CD8-positive, alpha-beta memory T cell (primary cell): ENCODE measurements around the gene PROSER3. TPM values are rescaled to one million over a fixed set of nuclear protein-coding genes. Genes with fewer than 3 reads are reported as not detected.

Experiments
- CTCF ChIA-PET: fragments of 350-600 bp; sonication (Branson Sonifier 250); formaldehyde crosslinking; loops from one replicate; lab custom pipeline; 2021; ENCODE audit warnings: antibody characterized with exemption; lab: Charles Lee
- POLR2A ChIA-PET: fragments of 350-600 bp; sonication (Branson Sonifier 250); formaldehyde crosslinking; loops from one replicate; lab custom pipeline; 2021; ENCODE audit warnings: antibody characterized with exemption; lab: Charles Lee
- DNase-seq, 5 donors: peaks; one replicate each; pipeline versions ENCODE4 v3.0.0 to v3.0.0-alpha.2; 2020 to 2022; ENCODE audit warnings: mixed read lengths in 1 of 5
- H3K27ac ChIP-seq: one replicate; pipeline ENCODE4 v1.7.0; 2013; ENCODE audit warnings: low read depth, mild to moderate bottlenecking, low read length, moderate library complexity
- H3K27me3 ChIP-seq: 2 replicates; pipeline ENCODE4 v1.7.0; 2013; ENCODE audit warnings: low read length, mild to moderate bottlenecking; ENCODE audit not compliant: insufficient read depth, poor library complexity, severe bottlenecking
- H3K36me3 ChIP-seq: 2 replicates; pipeline ENCODE4 v1.7.0; 2013; ENCODE audit warnings: mild to moderate bottlenecking, low read length, moderate library complexity; ENCODE audit not compliant: insufficient read depth
- H3K4me1 ChIP-seq: 2 replicates; pipeline ENCODE4 v1.7.0; 2013; ENCODE audit warnings: mild to moderate bottlenecking, low read length, moderate library complexity; ENCODE audit not compliant: insufficient read depth
- H3K4me3 ChIP-seq: 2 replicates; pipeline ENCODE4 v1.7.0; 2013; ENCODE audit warnings: mild to moderate bottlenecking, low read length
- H3K9me3 ChIP-seq: 2 replicates; pipeline ENCODE4 v1.7.0; 2013; ENCODE audit warnings: mild to moderate bottlenecking, low read length
- H3K27ac Mint-ChIP-seq, 8 donors: one replicate each; pipeline ENCODE4 v1.8.0; 2020 to 2021; ENCODE audit warnings: mixed read lengths in 8 of 8, mild to moderate bottlenecking in 6 of 8, inconsistent platforms in 3 of 8, moderate library complexity in 3 of 8
- H3K27me3 Mint-ChIP-seq, 2 donors: one replicate each; pipeline ENCODE4 v1.8.0; 2020 to 2021; ENCODE audit warnings: mixed read lengths in 2 of 2, mild to moderate bottlenecking in 1 of 2, moderate library complexity in 1 of 2
- H3K36me3 Mint-ChIP-seq, 3 donors: one replicate each; pipeline ENCODE4 v1.8.0; 2020 to 2021; ENCODE audit warnings: mixed read lengths in 3 of 3, inconsistent platforms in 1 of 3, mild to moderate bottlenecking in 1 of 3
- H3K4me1 Mint-ChIP-seq, 3 donors: one replicate each; pipeline ENCODE4 v1.8.0; 2020 to 2021; ENCODE audit warnings: mixed read lengths in 3 of 3, inconsistent platforms in 1 of 3, mild to moderate bottlenecking in 1 of 3
- H3K4me3 Mint-ChIP-seq, 7 donors: one replicate each; pipeline ENCODE4 v1.8.0; 2020 to 2021; ENCODE audit warnings: mixed read lengths in 7 of 7, mild to moderate bottlenecking in 6 of 7, moderate library complexity in 4 of 7, inconsistent platforms in 2 of 7
- H3K9me3 Mint-ChIP-seq, 5 donors: one replicate each; pipeline ENCODE4 v1.8.0; 2020 to 2022; ENCODE audit warnings: mixed read lengths in 5 of 5, mild to moderate bottlenecking in 3 of 5, moderate library complexity in 2 of 5, inconsistent platforms in 1 of 5
- polyA plus RNA-seq: library from polyadenylated mRNA; unstranded; fragments of 300-500 nt; fragmentation: Illumina TruSeq; gene quantifications from one replicate; pipeline ENCODE4 v1.2.3, GENCODE V29; 2021
- total RNA-seq, 2 experiments: library from RNA; stranded (reverse); gene quantifications; one replicate each; pipeline ENCODE4 v1.2.3, GENCODE V29; 2021

Gene PROSER3
- total and polyA plus RNA-seq, 3 experiments from 2014 or later = 8.3 to 40.5 (median 35.2) TPM

- H3K36me3 Mint-ChIP-seq = peaks cover 0 to 32% (median 0%) of the 10 kb centered on the region in 3 donors
- H3K4me3 Mint-ChIP-seq = peak overlapping the region; percentile 90 to 100 (median 98)
- Histone ChIP-seq H3K9me3 (no peaks in the 10 kb centered on the region), H3K27ac (peak overlapping the region; percentile 100), H3K4me1 (peaks cover 57% of the 10 kb centered on the region), H3K36me3 (no peaks in the 10 kb centered on the region), H3K27me3 (no peaks in the 10 kb centered on the region), H3K4me3 (no peak overlapping the region)
- no peak for DNase-seq
- peak overlapping the region in 7 of 8 donors; percentile 24 to 99 (median 96) for H3K27ac Mint-ChIP-seq
- POLR2A ChIA-PET = no interaction called here
- CTCF ChIA-PET = no interaction called here
- H3K4me1 Mint-ChIP-seq = peaks cover 53 to 70% (median 61%) of the 10 kb centered on the region in 3 donors
- H3K27me3 Mint-ChIP-seq = peaks cover 0 to 2% of the 10 kb centered on the region in 2 donors
- H3K9me3 Mint-ChIP-seq = no peaks in the 10 kb centered on the region
Measured at GRCh38 chr19:35746531-35746930, 11.4 kb upstream of the PROSER3 start.

DNA sequence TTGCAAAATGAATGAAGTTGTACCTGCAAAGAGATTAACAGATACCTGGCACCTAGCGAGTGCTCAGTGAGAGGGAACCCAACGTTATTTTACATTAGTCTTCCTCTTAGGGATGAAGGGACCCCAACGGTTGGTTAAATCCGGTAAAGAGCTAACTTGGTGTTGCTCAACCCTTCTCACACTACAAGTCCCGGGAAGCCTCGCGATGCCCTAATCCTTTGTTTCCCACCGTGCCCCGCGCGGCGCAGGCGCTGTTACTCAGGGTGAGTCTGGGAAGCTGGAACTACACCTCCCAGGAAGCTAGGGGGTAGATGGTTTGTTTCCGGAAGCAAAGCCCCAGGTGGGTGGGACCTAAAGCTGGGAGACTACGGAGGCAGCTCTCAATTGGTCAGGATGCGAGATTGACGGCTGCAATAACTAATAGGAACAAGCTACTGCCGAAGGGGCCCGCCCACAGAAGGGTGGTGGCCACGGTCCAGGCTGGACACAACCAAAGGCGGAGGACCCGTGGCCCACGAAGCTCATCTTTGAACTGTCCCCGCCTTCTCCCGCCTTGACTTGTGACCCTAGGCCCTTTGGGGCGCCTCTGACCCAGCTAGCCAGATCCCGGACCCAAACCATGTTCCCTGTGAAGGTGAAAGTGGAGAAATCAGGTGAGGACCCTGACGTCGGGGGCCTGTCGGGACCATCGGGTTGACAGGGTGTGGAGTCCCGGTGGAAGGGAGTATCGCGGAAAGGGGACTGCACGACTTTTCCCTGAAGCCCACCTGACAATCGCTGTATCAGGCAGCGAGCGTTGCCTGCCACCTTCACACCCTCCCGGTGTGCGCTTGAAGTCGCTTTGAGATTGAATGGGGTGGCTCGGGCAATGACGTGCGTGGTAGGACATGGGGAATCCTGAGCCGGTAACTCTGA, 9.6 kb upstream of the PROSER3 start, which contains the start of gene LIN37:
Gene LIN37 (plus strand): TSS at position 471 of the 915 bp plus-strand sequence. CDS start 149 bp downstream, at position 620.
- DNase-seq = peak; percentile 97 to 99 (median 98)
- H3K9me3 ChIP-seq = no peaks in the 10 kb centered on the region
- ChIA-PET CTCF (interaction anchor here (0.7 to 1.5 kb wide), 5 partner anchors 11 to 183 kb away, joined by 3 to 8 read pairs (median 3); no protein-coding TSS in a partner anchor), POLR2A (interaction anchor here (0.7 to 1.6 kb wide), 9 partner anchors 9 to 46 kb away, joined by 3 to 11 read pairs (median 5); partner anchors contain the start of gene PROSER3)
- H3K4me1 ChIP-seq = peaks cover 39% of the 10 kb centered on the region
- H3K27ac ChIP-seq = peak within 1 kb of the TSS; percentile 83
- H3K27ac Mint-ChIP-seq = peak within 1 kb of the TSS; percentile 75 to 97 (median 95)
- no peaks in the 10 kb centered on the region for H3K36me3 ChIP-seq
- H3K27me3 Mint-ChIP-seq = peaks cover 0 to 2% of the 10 kb centered on the region in 2 donors
- H3K4me1 Mint-ChIP-seq = peaks cover 43 to 56% (median 50%) of the 10 kb centered on the region in 3 donors
- H3K4me3 Mint-ChIP-seq = peak within 1 kb of the TSS; percentile 83 to 99 (median 99)
- H3K4me3 ChIP-seq = peak within 1 kb of the TSS; percentile 98
- H3K27me3 ChIP-seq = no peaks in the 10 kb centered on the region
- no peaks in the 10 kb centered on the region for H3K9me3 Mint-ChIP-seq
- H3K36me3 Mint-ChIP-seq = peaks cover 0 to 38% (median 2%) of the 10 kb centered on the region in 3 donors

DNA sequence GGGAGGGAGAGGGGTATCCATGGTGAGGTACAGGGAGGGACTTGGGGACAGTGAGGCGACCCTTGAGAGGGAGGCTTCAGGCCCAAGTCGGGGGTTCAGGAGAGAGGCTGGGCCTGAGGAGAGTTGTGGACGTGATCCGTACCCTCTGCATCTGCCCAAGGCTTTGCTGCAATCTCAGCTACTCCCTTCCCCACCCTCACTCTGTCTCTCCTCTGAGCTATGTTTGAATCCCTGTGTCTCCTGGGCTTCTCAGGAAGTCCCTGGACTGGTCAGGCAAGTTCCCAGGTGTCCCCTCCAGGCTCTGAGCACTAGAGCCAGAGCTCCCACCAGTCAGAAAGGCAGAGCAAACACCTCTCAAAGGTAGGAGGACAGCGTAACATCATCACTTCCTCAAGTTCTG, 7.8 kb upstream of the PROSER3 start:
- H3K27ac Mint-ChIP-seq = no peak overlapping the region
- no peaks in the 10 kb centered on the region for H3K9me3 ChIP-seq
- peaks cover 34 to 48% (median 41%) of the 10 kb centered on the region in 3 donors for H3K4me1 Mint-ChIP-seq
- H3K27me3 Mint-ChIP-seq = peaks cover 0 to 3% of the 10 kb centered on the region in 2 donors
- H3K4me1 ChIP-seq = peaks cover 28% of the 10 kb centered on the region
- H3K27me3 ChIP-seq = no peaks in the 10 kb centered on the region
- H3K36me3 Mint-ChIP-seq = peaks cover 3 to 44% (median 9%) of the 10 kb centered on the region in 3 donors
- ChIA-PET CTCF (no interaction called here), POLR2A (interaction anchor here (0.6 kb wide), 1 partner anchor 10 kb away, joined by 3 read pairs; no protein-coding TSS in a partner anchor)
- DNase-seq = no peak
- no peaks in the 10 kb centered on the region for H3K9me3 Mint-ChIP-seq
- H3K4me3 ChIP-seq = no peak overlapping the region
- peak overlapping the region in 6 of 7 donors; percentile 26 to 78 (median 44) for H3K4me3 Mint-ChIP-seq
- peaks cover 7% of the 10 kb centered on the region for H3K36me3 ChIP-seq
- H3K27ac ChIP-seq = no peak overlapping the region

- H3K27me3 ChIP-seq = no peaks in the 10 kb centered on the region
- Mint-ChIP-seq H3K9me3 (no peaks in the 10 kb centered on the region), H3K36me3 (peaks cover 3 to 40% (median 9%) of the 10 kb centered on the region in 3 donors), H3K4me3 (peak overlapping the region in 1 of 7 donors; percentile 30), H3K27ac (no peak overlapping the region), H3K4me1 (peaks cover 26 to 41% (median 28%) of the 10 kb centered on the region in 3 donors), H3K27me3 (peaks cover 0 to 3% of the 10 kb centered on the region in 2 donors)
- peaks cover 22% of the 10 kb centered on the region for H3K4me1 ChIP-seq
- DNase-seq = no peak
- H3K36me3 ChIP-seq = peaks cover 7% of the 10 kb centered on the region
- POLR2A ChIA-PET = interaction anchor here (0.6 to 1.0 kb wide), 2 partner anchors 11 to 75 kb away, joined by 3 to 4 read pairs; no protein-coding TSS in a partner anchor
- no peaks in the 10 kb centered on the region for H3K9me3 ChIP-seq
- CTCF ChIA-PET = no interaction called here
- H3K4me3 ChIP-seq = no peak overlapping the region
- H3K27ac ChIP-seq = no peak overlapping the region
Measured at GRCh38 chr19:35751839-35752745, 5.9 kb upstream of the PROSER3 start.

DNA sequence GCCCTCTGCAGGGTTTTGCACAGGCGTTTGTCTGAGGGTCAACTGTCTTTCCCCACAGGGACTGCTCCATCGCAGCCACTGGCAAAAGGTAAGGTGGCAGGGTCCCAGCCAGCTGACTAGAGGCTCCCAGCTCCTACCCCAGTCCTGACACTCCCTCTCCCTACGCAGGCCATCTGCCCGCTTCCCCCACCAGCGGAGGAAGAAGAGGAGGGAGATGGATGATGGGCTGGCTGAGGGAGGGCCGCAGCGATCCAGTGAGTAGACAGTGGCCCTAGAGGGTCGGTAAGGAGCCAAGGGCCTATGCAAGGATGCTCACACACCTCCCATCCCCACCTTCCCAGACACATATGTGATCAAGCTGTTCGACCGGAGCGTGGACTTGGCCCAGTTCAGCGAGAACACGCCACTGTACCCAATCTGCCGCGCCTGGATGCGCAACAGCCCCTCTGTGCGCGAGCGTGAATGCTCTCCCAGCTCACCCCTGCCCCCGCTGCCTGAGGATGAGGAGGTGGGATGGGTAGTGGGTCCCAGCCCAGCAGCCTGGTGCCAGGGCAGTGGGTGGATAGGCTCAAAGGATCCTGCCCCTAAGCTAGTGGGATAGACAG, 5.1 kb upstream of the PROSER3 start:
- Histone ChIP-seq H3K4me1 (peaks cover 25% of the 10 kb centered on the region), H3K9me3 (no peaks in the 10 kb centered on the region), H3K36me3 (peaks cover 7% of the 10 kb centered on the region), H3K27me3 (no peaks in the 10 kb centered on the region), H3K27ac (no peak overlapping the region), H3K4me3 (no peak overlapping the region)
- Mint-ChIP-seq H3K4me3 (no peak overlapping the region), H3K4me1 (peaks cover 26 to 42% (median 29%) of the 10 kb centered on the region in 3 donors), H3K36me3 (peaks cover 3 to 40% (median 9%) of the 10 kb centered on the region in 3 donors), H3K27ac (no peak overlapping the region), H3K27me3 (peaks cover 0 to 4% of the 10 kb centered on the region in 2 donors), H3K9me3 (peaks cover 0 to 1% (median 0%) of the 10 kb centered on the region in 5 donors)
- DNase-seq = no peak
- POLR2A ChIA-PET = interaction anchor here (0.6 to 1.0 kb wide), 2 partner anchors 12 to 75 kb away, joined by 3 to 4 read pairs; no protein-coding TSS in a partner anchor
- CTCF ChIA-PET = no interaction called here

- H3K4me3 Mint-ChIP-seq = peak overlapping the region in 2 of 7 donors; percentile 23 to 50
- Histone ChIP-seq H3K9me3 (no peaks in the 10 kb centered on the region), H3K27ac (no peak overlapping the region), H3K4me1 (peaks cover 27% of the 10 kb centered on the region), H3K4me3 (no peak overlapping the region), H3K27me3 (no peaks in the 10 kb centered on the region), H3K36me3 (peaks cover 7% of the 10 kb centered on the region)
- DNase-seq = no peak
- H3K27me3 Mint-ChIP-seq = peaks cover 0 to 4% of the 10 kb centered on the region in 2 donors
- ChIA-PET POLR2A (no interaction called here), CTCF (no interaction called here)
- peaks cover 0 to 2% (median 0%) of the 10 kb centered on the region in 5 donors for H3K9me3 Mint-ChIP-seq
- peaks cover 3 to 38% (median 9%) of the 10 kb centered on the region in 3 donors for H3K36me3 Mint-ChIP-seq
- peaks cover 23 to 39% (median 24%) of the 10 kb centered on the region in 3 donors for H3K4me1 Mint-ChIP-seq
- peak overlapping the region in 2 of 8 donors; percentile 11 to 57 for H3K27ac Mint-ChIP-seq
Measured at GRCh38 chr19:35753634-35754369, 4.2 kb upstream of the PROSER3 start.
